Stimulated activated CD8-positive, alpha-beta memory T cell treated with anti-CD3 and anti-CD28 coated beads, Interleukin-15, amount 100 ng/mL, for 1 hour (primary cell): ENCODE measurements around the gene FAM131A.

Source experiments
- DNase-seq: peaks from one replicate; pipeline ENCODE4 v3.0.0-alpha.2; 2020; ENCODE audit warnings: low read depth

Gene FAM131A

DNA sequence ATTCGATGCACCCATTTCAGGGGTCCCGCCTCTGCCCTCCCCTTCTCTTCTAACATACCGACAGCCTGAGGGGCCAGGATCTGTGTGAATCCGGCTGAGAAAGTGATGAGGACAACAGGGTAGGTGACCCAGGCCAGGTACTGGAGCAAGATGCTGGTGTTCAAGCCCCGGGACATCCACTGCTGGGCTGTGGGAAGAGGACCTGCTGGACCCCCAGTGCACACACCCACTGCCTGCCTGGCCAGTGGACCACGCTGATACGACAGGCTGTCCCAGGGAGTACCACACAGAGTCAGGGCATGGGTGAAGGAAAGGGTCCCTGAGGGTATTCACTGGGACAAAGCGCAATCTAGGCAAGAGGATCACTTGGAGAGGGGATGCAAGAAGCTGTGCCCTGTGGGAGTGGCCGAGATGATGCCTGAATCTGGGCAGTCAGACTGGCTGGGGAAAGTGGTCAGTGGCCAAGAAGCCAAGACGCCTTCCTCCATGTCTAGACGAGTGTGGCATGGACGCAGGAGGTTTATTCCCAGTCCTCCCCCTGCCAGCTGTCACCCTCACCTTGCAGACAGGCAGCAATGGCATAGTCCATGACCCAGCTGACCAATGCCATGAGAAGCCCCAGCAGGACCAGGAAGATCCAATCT, 20.8 kb downstream of the FAM131A start:
- DNase-seq = no peak

DNA sequence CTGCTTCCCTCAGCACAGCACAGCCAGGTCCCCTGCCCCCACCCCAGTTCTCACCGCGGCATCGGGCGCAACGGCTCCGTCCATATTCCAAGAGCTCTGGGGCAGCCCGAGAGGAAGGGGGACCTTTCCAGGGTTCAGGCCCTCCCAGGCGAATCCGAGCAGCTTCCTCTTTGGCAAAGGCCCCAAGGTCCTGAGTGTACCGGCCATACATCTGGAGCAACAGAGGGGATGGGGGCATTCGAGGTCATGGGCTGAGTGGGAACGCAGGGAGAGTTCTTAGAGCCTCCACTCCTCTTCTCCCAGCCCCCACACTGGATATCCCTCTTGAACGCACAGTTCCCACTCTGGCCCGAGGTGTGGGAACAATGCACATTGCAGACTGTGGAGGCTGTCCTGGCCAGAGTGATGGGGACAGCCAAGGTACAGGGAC, 21.5 kb downstream of the FAM131A start:
- no peak for DNase-seq

DNA sequence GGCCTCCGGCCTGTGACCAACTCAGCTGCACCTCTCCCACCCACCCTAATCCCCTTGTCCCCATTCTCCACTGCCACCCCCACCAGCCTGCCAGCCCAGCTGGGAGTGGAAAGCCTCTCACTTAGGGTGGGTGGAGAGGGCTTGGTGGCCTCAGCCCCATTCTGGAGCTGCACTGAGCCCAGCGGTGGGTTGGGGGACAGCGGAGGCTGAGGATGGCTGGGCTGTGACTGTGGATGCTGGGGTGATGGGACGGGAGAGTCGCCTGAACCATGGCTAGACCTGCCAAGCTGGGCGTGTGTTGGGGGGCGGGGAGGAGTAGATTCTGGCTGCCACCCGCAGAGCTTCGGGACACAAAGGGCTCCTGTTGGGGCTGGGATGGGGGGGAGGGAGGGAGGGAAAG, 22.2 kb downstream of the FAM131A start:
- no peak for DNase-seq

DNA sequence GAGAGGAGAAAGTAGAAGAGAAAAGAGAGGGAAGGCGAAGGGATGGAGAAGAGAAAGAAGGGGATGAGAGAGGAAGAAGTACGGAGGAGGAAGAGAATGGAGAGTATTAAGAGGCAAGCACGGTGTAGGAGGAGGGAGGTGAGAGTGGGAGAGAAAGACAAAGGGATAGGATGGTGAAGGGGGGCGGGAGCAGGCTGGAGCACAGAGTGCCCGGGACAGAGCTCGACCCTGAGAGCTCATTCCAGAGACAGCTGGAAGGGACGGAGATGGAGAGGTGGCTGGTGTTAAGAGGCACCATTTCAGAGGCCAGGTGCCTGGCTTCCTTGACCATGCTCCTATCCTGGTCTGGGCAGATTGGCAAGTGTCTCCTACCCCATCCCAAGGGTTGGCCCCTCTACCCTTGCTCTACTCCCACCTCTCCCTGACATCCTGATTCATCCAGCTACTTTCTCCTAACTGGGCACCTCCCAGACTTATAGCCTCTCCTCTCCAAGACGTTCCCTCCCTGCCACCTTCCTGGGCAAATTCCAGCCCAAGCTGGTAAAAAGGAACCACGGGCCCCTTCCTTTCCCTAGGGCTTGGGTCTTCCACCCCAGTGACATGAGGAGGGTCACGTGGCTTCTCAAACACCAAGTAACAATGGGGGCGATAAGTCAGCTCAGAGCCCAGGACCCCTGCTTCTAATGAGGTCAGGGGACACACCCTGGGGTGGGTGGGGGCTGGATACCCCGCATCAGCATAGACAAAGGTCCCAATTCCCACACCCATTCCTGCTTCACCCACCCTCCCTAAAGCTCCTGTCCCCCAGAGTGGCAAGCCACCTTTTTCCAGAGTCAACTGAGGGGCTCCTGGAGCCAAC, 22.9 kb downstream of the FAM131A start:
- no peak for DNase-seq

DNA sequence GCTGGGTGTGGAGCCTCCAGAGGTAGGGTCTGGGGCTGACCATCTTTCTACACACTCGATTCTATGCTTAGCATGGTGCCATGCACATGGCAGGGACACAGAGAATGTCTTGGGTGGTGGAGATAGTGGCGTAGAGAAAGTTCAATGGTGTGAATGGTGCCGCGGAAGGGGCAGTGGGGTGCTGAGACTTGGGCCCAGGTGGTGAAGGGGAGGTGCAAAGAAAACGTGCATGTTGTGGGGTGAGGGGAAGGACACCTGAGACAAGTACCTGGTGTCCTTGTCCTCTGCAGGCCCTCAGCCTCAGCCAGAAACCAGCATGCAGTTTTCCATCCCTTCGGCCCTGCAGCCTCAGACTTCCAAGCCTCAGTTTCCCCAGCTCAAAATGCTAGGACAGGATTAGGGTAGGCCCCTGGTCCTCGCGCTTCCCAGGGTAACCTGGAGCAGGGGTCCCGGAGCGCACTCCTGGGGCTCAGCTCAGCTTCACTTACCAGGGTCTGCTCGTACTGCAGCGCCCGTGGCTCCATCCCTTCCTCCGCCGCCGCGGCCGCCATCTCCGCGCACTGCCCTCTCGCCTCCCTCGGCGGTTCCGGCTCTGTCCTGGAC, 23.6 kb downstream of the FAM131A start:
- no peak for DNase-seq

DNA sequence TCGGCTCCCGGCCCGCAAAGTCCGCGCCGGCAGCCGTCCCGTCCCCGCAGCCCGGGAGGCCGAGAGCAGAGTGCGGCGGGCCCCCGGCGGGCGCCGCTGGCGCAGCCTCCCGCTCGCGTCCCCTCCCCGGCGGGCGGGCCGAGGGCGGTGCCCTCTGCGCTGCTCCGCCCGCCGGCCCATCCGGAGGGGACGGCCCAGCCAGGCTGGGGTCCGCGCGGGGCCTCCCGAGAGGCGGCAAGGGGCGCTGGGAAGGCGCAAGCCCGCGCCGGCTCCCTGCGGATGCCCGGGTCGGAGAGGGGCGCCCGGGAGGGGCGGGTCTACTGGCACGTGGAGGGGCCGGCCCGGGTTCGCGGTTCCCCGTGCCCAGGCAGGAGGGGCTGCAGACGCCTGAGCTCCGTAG, 24.1 kb downstream of the FAM131A start, which contains the start of the genes CLCN2 and POLR2H:
TSS of gene CLCN2 (minus strand) at position 74 of the 400 bp plus-strand sequence. CDS start 126 bp downstream, outside the sequence.
TSS of gene POLR2H (plus strand) at position 179 of the 400 bp plus-strand sequence. CDS start 1,783 bp downstream, outside the sequence.
- DNase-seq = no peak

DNA sequence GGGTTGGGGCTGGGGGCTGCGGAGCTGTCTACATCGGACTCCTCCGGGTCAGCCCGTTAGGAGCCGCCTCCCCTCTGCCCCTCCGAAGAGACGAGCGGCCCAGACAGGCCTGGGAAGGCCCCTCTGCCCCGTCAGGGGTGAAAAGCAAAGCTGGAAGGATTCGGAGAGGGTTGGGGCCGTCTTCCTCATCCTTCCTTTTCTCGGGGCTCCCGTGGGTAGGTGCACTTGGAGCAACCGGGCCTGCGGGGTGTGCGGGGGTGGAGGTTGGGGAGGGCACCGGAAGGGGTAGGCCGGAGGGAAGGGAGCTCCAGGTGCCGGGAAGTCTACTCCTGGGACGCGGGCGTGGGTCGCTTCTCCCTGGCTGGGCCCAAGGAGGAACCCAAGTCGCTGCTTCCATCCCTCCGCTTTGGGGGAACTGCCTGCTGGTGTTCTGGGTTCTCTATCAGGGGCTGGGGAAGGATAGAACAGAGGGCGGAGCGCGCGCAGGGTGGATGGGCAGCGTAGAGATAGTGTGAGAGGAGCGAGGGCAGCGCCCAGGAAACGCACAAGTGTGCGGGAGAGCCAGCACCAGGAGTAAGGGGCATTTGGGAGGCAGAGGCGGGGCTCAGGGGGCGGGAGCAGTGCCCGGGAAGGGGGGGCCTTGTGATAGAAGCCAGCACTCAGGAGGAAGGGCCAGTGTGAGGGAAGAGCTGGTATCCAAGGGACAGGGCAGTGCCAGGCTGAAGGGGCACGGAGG, 24.7 kb downstream of the FAM131A start:
- DNase-seq = no peak

DNA sequence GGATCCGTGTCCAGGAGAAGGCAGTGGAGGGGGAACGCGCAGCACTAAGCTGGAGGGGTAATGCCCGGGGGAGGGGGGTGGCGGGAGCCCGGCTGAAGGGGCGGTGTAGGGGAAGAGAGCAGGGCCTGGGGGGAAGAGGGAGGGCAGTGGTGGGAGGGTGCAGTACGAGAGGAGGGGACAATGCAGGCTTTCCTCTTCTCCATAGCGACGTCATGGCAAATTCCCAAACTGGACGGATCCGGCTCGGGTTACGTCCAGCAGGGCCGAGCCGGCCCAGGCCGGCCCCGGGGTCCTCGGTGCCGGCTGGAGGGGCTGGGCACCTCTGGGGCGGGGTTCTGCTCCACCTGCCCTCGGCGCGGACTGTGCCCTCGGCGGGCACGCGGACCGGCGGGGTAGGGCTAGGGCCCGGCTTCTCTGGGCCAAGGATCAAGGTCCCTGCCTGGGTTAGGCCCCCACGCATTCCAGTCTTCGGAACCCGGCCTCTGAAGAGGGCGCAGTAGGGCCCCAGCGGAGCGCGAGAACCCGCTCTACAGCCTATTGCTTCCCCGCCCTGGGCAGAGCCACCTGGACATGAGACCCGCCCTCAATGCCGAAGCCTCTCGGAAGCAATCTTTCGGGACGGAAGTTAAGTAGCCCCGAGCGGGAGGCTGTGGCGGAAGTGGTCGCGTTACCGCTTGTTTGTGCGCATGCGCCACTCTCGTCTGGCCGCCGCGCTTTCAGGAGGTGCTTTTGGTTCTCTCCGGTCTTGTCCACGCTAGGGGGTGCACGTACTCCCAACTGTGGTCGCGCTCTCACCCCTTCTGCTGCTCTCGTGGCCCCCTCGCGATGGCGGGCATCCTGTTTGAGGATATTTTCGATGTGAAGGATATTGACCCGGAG, 25.5 kb downstream of the FAM131A start:
- DNase-seq = peak; percentile 89

DNA sequence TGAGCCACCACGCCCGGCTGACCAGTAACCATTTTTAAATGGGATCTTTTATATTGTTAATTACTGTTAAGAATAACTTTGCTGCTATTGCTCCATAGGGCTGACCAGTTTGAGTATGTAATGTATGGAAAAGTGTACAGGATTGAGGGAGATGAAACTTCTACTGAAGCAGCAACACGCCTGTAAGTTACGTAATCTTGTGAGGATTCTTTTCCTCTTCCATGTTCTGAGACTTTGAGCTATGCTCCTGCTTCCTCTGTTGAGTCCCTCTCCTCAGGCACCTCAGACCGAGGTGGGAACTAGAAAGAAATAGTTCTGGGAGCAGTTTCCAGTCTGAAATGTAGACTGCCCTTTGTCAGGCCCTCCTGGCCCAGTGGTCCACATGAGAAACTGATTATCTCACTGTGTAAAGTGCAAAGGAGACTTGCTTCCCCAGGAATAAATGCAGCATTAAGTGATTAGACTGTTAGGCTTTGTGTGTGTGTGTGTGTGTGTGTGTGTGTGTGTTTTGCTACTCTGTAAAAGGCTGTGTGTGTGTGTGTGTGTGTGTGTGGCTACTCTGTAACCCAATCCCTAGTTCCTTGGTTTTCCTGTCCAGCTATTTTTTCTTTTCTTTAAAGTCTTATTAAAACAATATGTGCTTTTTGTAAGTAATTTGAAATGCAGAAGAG, 29.4 kb downstream of the FAM131A start:
- no peak for DNase-seq

DNA sequence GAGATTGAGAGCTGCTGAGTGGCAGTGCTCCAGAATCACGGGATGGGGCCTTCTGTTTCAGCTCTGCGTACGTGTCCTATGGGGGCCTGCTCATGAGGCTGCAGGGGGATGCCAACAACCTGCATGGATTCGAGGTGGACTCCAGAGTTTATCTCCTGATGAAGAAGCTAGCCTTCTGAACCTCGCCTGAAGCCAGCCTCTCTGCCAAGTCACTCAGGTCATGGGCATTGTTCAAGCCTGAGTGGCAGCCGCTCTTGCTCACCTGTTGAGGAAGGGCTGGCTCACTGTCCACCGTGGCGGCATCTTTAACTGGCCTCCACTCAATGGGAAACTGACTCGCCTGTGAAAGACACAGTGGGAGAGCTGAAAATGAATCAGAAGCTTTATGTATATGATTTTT, 30.7 kb downstream of the FAM131A start:
- DNase-seq = no peak

DNA sequence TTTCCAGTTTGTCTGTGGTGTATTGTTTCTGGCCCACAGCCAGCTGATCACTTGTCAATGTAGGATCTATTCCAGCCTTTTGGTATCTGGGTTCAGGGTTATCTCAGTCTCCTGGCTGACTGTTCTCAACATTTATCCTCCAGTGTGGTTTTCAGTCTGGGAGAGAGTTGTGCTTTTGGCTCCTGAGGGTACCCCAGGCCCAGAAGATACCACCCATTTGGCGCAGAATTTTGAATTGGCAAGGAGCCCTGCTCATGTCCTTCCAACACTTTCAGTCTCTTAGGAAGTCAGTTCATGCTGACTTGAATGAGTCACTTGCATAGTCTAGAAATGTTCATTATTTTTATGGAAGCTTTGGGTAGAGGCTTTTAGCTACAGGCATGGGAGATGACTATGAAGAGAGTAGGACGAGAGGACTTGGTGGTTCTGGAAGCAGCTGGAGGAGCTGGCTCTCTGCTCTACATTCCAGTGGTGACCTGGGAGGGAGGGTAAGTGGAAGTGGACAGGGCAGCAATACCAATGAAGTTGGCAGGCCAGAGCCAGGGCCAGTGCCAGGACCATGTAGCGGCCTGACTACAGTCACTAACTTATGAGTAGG, 31.3 kb downstream of the FAM131A start:
- no peak for DNase-seq

DNA sequence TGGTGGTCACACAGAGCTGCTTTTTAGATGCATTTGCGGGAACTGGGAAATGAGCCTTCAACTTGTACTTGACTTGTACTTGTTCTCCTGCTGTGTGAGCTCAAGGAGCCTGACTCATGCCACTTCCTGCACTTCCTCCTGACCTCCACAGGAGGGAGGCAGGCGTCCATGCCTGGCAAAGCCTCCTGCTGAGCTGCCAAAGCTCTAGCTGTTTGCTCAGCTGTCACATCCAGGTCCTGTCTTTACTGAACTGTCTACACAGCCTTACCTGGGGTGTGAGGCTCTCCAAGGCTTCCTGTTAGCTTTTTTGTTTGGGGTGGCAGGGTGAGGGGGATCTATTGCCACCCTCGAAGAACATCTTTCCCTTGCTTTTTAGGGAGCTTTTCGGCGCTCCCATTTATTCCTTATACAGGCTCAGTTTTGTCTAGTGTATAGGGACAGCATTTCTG, 34.2 kb downstream of the FAM131A start:
- DNase-seq = no peak

DNA sequence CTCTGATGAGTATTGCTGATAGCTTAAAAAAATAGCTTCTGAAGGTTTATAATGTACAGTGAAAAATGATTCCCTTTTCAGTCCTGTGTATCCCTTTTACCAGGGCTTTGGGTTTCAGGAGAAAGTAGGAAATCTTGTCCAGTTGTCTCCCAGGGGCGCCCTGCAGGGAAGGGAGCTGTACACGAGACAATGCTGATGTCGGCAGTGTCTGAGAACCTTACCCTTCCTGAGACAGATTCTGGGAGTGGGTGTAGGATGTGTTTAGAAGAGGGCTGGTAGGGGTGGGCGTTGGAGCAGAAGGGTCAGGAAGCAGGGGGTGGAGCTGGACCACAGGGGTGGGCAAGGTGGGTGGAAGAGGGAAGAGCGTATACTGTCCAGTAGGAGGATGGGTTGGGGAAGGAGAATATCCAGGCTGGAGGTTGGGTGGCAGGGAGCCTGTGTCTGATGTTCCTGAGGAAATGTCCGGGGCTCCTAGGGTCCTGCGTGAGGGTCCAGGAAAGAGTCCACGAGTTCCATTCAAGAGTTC, 35.0 kb downstream of the FAM131A start:
- no peak for DNase-seq

DNA sequence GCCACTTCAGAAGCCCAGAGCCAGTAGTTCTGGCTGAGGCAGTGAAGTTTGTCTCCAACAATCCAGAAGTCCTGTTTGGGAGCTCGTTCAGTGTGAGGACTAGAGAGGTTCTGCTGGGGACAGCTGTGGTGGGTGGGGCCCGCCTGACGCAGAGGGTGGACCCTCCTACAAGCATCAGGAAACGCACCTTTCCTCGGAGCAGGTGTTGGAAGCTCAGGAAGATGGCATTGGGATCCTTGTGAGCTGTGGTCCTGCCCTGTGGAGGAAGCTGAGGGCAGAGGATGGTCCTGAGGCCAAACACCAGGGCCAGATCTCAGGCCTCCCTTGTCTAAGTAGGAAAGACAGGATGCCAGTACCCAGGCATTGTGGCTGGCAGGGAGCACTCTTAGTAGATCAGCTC, 35.5 kb downstream of the FAM131A start:
- no peak for DNase-seq

DNA sequence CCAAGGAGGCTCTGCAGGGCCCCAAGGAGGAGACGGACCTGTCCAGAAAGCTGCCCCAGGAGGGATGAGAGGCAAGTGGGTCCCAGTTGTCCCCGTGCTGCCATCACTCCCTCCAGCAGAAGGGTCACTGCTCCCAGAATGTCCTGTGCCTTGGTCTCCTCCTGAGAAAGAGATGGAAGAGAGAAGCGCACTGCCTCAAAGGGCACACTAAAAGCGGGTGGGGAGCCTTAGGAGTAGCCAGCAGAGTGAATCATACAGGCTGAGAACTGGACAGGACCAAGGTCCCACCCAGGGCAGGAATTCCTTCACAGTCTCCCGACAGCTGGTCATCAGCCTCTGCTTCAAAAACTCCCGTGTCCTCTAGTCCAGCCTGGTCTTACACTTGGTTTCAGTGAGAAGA, 36.0 kb downstream of the FAM131A start:
- DNase-seq = no peak

DNA sequence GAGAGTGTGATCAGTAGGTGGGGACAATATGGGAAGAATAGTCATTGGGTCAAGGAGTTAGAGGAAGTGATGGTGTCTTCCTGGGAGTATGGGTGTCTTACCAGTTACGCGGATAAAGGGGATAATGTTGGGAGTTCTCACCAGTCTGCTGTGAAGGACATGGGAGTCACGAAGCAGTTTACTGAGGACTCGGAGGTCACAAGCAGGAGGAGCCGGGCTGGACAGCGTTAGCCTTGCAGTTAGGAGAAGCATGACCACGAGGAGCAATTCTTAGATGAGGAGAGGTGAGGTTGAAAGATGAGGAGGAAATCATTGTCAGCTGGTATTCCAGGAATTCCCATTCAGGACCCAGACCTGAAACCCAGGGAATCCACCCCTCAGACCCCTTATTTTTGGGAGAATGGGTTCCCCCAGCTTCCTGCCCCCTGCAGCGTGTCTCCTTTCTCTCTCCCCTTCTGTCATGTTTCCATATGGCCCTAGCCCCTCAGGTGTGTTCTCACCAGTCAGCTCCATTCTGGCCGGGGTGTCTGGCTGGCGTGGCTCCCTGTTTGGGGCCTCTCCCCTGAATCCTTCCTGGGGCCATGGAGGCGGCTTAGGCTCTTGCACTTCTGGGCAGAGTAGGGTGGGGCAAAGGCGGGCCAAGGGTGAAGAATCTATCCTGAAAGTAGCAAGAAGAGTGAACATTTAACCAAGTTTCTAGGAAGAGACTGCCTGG, 38.5 kb downstream of the FAM131A start:
- no peak for DNase-seq

DNA sequence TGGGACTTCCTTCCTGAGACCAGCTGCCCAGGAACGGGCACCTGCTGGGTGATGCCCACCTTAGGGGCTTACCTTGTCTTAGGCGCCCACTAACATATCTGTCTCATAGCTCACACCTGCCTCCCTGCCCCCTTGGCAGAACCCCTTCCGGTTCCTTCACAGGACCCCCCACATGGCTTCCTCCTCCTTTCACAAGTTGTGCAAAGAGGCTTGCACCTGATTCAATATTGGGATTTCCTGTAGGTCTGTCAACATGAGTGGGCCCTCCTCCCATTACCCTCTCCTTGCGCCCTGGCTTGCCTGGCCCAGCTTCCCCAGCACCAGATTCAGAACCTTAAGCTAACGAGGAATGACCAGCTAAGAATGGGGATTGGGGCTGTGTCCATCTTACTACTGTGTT, 40.0 kb downstream of the FAM131A start:
- no peak for DNase-seq

DNA sequence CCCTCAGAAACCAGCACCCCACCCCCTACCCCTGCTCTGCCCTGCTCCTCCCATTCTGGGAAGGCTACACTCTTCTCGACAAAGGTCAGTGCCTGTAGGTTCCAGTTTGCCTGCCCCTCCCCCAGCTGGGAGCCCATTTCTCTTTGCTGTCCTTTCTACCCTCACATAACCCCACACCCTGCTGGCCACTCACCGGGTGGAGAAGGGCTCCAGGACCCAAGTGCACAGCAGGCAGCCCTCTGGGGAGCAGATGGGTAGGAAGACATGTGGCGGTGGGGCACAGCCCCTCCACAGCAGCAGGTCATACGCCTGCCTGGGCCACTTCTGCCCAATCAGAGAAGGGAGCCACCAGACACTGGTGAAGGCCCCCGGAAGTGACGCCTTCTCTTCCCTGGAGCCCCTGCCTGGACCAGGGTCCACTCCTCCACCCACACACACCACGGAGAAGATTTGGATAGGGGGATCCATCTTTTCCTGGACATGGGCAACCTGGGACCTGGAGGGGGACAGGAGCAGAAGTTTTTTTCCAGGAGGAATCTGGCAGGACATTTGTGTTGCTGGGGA, 40.6 kb downstream of the FAM131A start, which contains the start of gene THPO:
TSS of gene THPO (minus strand) at position 326 of the 564 bp plus-strand sequence. CDS start 1,948 bp downstream, outside the sequence.
- DNase-seq = no peak
